MCF 10A (cell line): ENCODE results near the gene ZCCHC24. TPM values are rescaled to one million over a fixed set of nuclear protein-coding genes. Genes with fewer than 3 reads are reported as not detected.

Source experiments
- BruUV-seq: library from RNA; stranded (reverse); fragments of 400-500 nt; replicated peaks from 2 replicates; lab custom pipeline; 2021; lab: Mats Ljungman, UMichigan
- CTCF ChIA-PET: fragments of 300-600 bp; sonication (Branson Sonifier 250); formaldehyde crosslinking; extraction: SDS; loops from one replicate; lab custom pipeline; 2021; ENCODE audit warnings: antibody characterized with exemption, inconsistent platforms; lab: Yijun Ruan, JAX
- POLR2A ChIA-PET: fragments of 300-600, 350-650 bp; sonication (Branson Sonifier 250); formaldehyde crosslinking; extraction: SDS; loops from one replicate; lab custom pipeline; 2020; ENCODE audit warnings: antibody characterized with exemption, inconsistent platforms; lab: Yijun Ruan, JAX
- DNase-seq: peaks from one replicate; pipeline ENCODE4 v3.0.0-alpha.2; 2018; ENCODE audit not compliant: unreplicated experiment
- H3K27ac Mint-ChIP-seq: one replicate; pipeline ENCODE4 v1.8.0; 2022; ENCODE audit warnings: mild to moderate bottlenecking, low read depth, mixed read lengths; ENCODE audit not compliant: unreplicated experiment
- H3K27me3 Mint-ChIP-seq: one replicate; pipeline ENCODE4 v1.8.0; 2022; ENCODE audit warnings: mixed read lengths; ENCODE audit not compliant: insufficient read depth, unreplicated experiment
- H3K36me3 Mint-ChIP-seq: one replicate; pipeline ENCODE4 v1.8.0; 2022; ENCODE audit warnings: mild to moderate bottlenecking, moderate library complexity, mixed read lengths; ENCODE audit not compliant: insufficient read depth, unreplicated experiment
- H3K4me1 Mint-ChIP-seq: one replicate; pipeline ENCODE4 v1.8.0; 2022; ENCODE audit warnings: mixed read lengths; ENCODE audit not compliant: insufficient read depth, unreplicated experiment
- H3K4me3 Mint-ChIP-seq: one replicate; pipeline ENCODE4 v1.8.0; 2022; ENCODE audit warnings: mild to moderate bottlenecking, moderate library complexity, mixed read lengths; ENCODE audit not compliant: unreplicated experiment
- H3K9me3 Mint-ChIP-seq: one replicate; pipeline ENCODE4 v1.8.0; 2022; ENCODE audit warnings: mixed read lengths; ENCODE audit not compliant: unreplicated experiment
- CTCF ChIP-seq: fragments of 200-600 bp; IDR thresholded peaks from one replicate; pipeline ENCODE4 v1.8.0; 2022; ENCODE audit warnings: antibody characterized with exemption, mild to moderate bottlenecking; ENCODE audit not compliant: unreplicated experiment
- intact Hi-C: fragments of 100-400 bp; cut with micrococcal nuclease; formaldehyde crosslinking; loops from 2 replicates; pipeline ENCODE4 v1.14.1; 2022
- total RNA-seq: library from RNA; stranded (reverse); gene quantifications from 2 replicates; pipeline ENCODE4 v1.2.3, GENCODE V29; 2022

Gene ZCCHC24
- total RNA-seq, 1 experiment from 2014 or later, result 2.8 TPM

DNA sequence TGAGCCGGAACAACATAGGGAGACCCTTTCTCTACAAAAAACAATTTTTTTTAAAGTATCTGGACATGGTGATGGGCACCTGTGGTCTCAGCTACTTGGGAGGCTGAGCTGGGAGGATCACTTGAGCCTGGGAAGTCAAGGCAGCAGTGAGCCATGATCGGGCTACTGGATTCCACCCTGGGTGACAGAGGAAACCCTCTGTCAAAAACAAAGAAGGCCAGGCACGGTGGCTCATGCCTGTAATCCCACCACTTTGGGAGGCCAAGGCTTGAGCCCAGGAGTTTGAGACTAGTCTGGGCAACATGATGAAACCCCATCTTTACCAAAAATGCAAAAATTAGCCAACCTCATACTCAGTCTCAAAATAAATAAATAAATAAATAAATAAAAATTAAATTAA lies 19.9 kb upstream of the ZCCHC24 start:
- H3K9me3 Mint-ChIP-seq, result no peaks in the 10 kb centered on the region
- H3K27ac Mint-ChIP-seq, result no peak overlapping the region
- H3K27me3 Mint-ChIP-seq, result no peaks in the 10 kb centered on the region
- no TSS peak for BruUV-seq
- DNase-seq, result no peak
- no peaks in the 10 kb centered on the region for H3K4me1 Mint-ChIP-seq
- intact Hi-C loops, result no loop called here
- no peak overlapping the region for H3K4me3 Mint-ChIP-seq
- no peaks in the 10 kb centered on the region for H3K36me3 Mint-ChIP-seq
- ChIA-PET CTCF (no interaction called here), POLR2A (no interaction called here)
- TF ChIP-seq CTCF, result no peak

DNA sequence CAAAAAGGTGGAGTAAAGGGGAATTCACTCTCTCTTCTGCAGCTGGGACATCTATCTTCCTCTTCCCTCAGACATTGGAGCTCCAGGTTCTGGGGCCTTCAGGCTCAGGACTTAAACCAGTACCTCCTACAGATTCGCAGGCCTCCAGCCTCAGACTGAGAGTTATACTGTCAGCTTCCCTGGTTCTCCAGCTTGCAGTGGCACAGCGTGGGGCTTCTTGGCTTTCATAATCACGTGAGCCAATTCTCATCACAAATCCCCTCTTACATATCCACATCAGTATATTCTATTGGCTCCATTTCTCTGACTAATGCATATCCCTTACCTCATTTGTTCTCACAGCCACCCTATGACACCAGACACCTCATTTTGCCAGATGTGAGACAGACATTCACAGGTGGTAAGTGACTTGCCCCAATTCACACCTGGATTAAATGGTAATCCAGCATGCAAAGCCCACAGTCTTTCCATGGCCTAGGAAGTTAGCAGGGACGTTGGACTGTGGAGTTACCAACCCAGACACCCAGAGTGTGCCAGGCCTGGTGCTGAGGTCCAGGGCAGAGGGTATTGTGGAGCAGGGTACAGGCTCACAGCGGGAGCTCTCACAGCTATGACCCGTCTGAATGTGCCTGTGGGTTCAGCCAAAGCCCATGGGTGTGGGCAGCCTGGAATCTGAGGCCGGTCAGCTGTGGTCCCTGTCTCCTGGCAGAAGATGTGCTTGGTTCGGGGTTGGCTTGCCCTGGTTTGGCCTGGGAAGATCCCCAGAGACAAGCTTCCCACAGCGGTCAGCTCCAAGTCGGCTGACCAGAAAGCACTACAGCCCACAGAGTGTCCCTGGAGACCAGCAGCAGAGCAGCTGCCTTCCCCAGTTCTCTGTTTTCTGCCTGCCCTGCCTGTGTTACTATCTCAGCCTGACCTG lies 18.4 kb upstream of the ZCCHC24 start:
- ChIA-PET CTCF (interaction anchor here (0.6 to 0.8 kb wide), 3 partner anchors 29 to 517 kb away, joined by 3 to 6 read pairs (median 3); no protein-coding TSS in a partner anchor), POLR2A (interaction anchor here (1.0 to 1.6 kb wide), 3 partner anchors 9 to 85 kb away, joined by 3 to 5 read pairs (median 3); no protein-coding TSS in a partner anchor)
- TF ChIP-seq CTCF, result no peak
- intact Hi-C loops, result no loop called here
- H3K9me3 Mint-ChIP-seq, result no peaks in the 10 kb centered on the region
- H3K27me3 Mint-ChIP-seq, result no peaks in the 10 kb centered on the region
- H3K4me1 Mint-ChIP-seq, result no peaks in the 10 kb centered on the region
- DNase-seq, result no peak
- BruUV-seq, result no TSS peak
- H3K27ac Mint-ChIP-seq, result no peak overlapping the region
- H3K36me3 Mint-ChIP-seq, result no peaks in the 10 kb centered on the region
- no peak overlapping the region for H3K4me3 Mint-ChIP-seq

DNA sequence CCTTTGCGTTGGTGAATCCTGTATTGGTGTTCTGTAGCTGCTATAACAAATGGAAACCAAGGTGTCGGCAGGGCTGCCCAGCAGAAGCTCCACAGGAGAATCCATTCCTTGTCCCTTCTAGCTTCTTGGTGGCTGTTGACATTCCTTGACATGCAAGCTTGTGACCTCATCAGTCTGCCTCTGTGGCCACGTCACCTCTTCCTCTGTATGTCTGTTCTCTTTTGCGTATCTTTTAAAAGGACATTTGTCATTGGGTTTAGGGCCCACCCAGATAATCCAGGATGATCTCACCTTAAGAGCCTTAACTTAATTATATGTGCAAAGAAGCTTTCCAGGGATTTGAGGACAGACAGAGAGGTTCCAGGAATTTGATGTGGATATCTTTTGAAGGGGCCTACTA lies 15.3 kb upstream of the ZCCHC24 start:
- Mint-ChIP-seq H3K4me3 (no peak overlapping the region), H3K36me3 (no peaks in the 10 kb centered on the region), H3K9me3 (no peaks in the 10 kb centered on the region), H3K27ac (no peak overlapping the region), H3K27me3 (no peaks in the 10 kb centered on the region), H3K4me1 (no peaks in the 10 kb centered on the region)
- TF ChIP-seq CTCF, result no peak
- BruUV-seq, result no TSS peak
- ChIA-PET CTCF (interaction anchor here (0.6 to 2.1 kb wide), 3 partner anchors 13 to 87 kb away, joined by 3 to 6 read pairs (median 5); no protein-coding TSS in a partner anchor), POLR2A (no interaction called here)
- no peak for DNase-seq
- intact Hi-C loops, result no loop called here

DNA sequence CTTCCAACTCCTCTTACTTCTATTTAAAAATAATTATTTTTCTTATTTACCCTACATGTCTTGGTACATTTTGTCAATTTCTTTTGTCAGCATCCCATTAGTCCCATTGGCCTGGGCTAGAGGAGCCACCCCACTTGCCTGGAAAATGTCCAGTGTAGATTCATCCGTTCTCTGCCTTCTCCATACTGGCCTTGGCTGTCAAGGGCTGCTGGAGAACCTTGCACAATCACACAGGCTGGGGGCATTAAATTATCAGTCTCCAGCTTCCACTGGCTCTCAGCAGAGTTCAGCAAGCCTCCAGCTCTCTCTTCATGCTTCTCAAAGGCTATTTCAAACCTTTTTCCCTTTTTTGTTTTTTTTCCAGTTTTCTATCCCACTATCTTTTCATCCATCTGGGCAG lies 13.8 kb upstream of the ZCCHC24 start:
- no peak overlapping the region for H3K27ac Mint-ChIP-seq
- H3K9me3 Mint-ChIP-seq, result no peaks in the 10 kb centered on the region
- no peak overlapping the region for H3K4me3 Mint-ChIP-seq
- H3K27me3 Mint-ChIP-seq, result no peaks in the 10 kb centered on the region
- H3K36me3 Mint-ChIP-seq, result no peaks in the 10 kb centered on the region
- CTCF ChIA-PET, result interaction anchor here (1.2 kb wide), 1 partner anchor 12 kb away, joined by 3 read pairs; no protein-coding TSS in a partner anchor
- H3K4me1 Mint-ChIP-seq, result peaks cover 2% of the 10 kb centered on the region
- DNase-seq, result no peak
- no TSS peak for BruUV-seq
- intact Hi-C loops, result no loop called here
- POLR2A ChIA-PET, result interaction anchor here (1.3 kb wide), 1 partner anchor 15 kb away, joined by 3 read pairs; no protein-coding TSS in a partner anchor
- TF ChIP-seq CTCF, result no peak
